ENCODE data around the gene RNF8.
"Not testable (repeated sequence)": the region's sequence is repeated elsewhere in the genome, so short reads cannot be mapped to it uniquely, and the experiment has no call there.

The RNF8 gene

DNA sequence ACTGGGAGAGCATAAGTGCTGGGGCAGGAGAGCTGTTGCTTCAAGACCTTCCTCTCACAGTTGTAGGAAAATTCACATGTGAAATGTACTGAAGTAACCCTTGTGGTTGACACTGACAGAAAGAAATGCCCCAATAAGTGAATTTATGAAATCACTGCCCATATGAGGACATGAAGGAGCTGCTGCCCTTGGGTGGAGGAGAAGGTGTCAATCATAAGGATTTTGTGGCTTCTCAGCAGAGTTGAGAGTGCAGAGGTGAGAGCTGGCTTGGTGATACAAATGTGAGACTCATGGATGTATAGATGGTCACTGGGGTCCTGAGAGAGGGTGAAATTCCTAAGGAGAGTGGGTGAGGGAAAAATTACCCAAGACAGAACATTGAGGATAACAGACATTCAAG is 45.3 kb downstream of the RNF8 start:
- H3K4me1 ChIP-seq (ENCODE audit: low read length), result no peaks in the 10 kb centered on the region
- peaks cover 5% of the 10 kb centered on the region for H3K36me3 ChIP-seq (replicated peaks; ENCODE audit: low read depth, low read length)
- H3K79me2 ChIP-seq (ENCODE audit: low read length), result no peaks in the 10 kb centered on the region
- H3K9ac ChIP-seq (ENCODE audit: low read length), result no peak overlapping the region
- H3K4me3 ChIP-seq (ENCODE audit: low read length), result no peak overlapping the region
- no peak overlapping the region for H3K4me2 ChIP-seq (ENCODE audit: low read length)
- H3K9me3 ChIP-seq (ENCODE audit: insufficient read depth, low read length), result no peaks in the 10 kb centered on the region
- no peaks in the 10 kb centered on the region for H3K27me3 ChIP-seq (ENCODE audit: low read depth, low read length)
- no peaks in the 10 kb centered on the region for H4K20me1 ChIP-seq (ENCODE audit: insufficient read depth, low read length)
- no peak for TF ChIP-seq EZH2phosphoT487 (IDR thresholded peaks at IDR 0.05; ENCODE audit: low read depth)
- TF ChIP-seq, protein P1, sequence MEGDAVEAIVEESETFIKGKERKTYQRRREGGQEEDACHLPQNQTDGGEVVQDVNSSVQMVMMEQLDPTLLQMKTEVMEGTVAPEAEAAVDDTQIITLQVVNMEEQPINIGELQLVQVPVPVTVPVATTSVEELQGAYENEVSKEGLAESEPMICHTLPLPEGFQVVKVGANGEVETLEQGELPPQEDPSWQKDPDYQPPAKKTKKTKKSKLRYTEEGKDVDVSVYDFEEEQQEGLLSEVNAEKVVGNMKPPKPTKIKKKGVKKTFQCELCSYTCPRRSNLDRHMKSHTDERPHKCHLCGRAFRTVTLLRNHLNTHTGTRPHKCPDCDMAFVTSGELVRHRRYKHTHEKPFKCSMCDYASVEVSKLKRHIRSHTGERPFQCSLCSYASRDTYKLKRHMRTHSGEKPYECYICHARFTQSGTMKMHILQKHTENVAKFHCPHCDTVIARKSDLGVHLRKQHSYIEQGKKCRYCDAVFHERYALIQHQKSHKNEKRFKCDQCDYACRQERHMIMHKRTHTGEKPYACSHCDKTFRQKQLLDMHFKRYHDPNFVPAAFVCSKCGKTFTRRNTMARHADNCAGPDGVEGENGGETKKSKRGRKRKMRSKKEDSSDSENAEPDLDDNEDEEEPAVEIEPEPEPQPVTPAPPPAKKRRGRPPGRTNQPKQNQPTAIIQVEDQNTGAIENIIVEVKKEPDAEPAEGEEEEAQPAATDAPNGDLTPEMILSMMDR (IDR thresholded peaks at IDR 0.05; ENCODE audit: low read depth, low read length), result no peak
- H2AFZ ChIP-seq (ENCODE audit: low read depth, low read length), result no peak overlapping the region
- no peak overlapping the region for H3K27ac ChIP-seq (ENCODE audit: low read length)

DNA sequence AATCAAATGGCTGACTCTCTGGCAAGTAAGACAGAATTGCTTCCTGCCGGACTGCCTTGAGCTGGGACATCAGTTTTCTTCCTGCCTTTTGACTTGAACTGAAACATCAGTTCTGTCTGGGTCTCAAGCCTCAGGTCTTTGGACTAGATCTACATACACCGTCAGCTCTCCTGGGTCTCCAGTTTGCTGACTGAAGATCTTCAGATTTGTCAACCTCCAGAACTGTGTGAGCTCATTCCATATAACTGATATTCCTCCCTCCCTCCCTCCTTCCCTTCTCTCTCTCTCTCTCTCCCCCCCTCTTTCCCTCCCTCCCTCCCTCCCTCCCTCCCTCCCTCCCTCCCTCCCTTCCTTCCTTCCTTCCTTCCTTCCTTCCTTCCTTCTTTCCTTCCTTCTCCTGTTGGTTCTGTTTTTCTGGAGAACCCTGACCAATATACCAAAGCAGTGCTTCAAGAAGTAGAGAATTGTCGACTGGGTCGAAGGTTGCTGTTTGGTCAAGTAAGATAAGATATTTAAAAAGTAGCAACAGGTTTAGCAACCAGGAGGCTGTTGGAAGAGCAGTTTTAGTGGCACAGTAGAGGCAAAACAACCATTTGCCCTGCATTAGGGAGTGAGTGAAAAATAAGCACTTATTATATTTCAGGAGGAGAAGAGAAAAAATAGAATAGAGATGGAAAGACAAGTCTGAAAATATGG is 46.2 kb downstream of the RNF8 start:
- H3K79me2 ChIP-seq (ENCODE audit: low read length), result no peaks in the 10 kb centered on the region
- H3K36me3 ChIP-seq (replicated peaks; ENCODE audit: low read depth, low read length), result peaks cover 2% of the 10 kb centered on the region
- H3K27ac ChIP-seq (ENCODE audit: low read length), result no peak overlapping the region
- H3K4me3 ChIP-seq (ENCODE audit: low read length), result no peak overlapping the region
- no peak overlapping the region for H3K9ac ChIP-seq (ENCODE audit: low read length)
- H3K4me2 ChIP-seq (ENCODE audit: low read length), result no peak overlapping the region
- H4K20me1 ChIP-seq (ENCODE audit: insufficient read depth, low read length), result no peaks in the 10 kb centered on the region
- H2AFZ ChIP-seq (ENCODE audit: low read depth, low read length), result no peak overlapping the region
- H3K27me3 ChIP-seq (ENCODE audit: low read depth, low read length), result no peaks in the 10 kb centered on the region
- no peak for TF ChIP-seq EZH2phosphoT487 (IDR thresholded peaks at IDR 0.05; ENCODE audit: low read depth)
- TF ChIP-seq, protein P1 (IDR thresholded peaks at IDR 0.05; ENCODE audit: low read depth, low read length), result no peak
- no peaks in the 10 kb centered on the region for H3K9me3 ChIP-seq (ENCODE audit: insufficient read depth, low read length)
- H3K4me1 ChIP-seq (ENCODE audit: low read length), result no peaks in the 10 kb centered on the region

DNA sequence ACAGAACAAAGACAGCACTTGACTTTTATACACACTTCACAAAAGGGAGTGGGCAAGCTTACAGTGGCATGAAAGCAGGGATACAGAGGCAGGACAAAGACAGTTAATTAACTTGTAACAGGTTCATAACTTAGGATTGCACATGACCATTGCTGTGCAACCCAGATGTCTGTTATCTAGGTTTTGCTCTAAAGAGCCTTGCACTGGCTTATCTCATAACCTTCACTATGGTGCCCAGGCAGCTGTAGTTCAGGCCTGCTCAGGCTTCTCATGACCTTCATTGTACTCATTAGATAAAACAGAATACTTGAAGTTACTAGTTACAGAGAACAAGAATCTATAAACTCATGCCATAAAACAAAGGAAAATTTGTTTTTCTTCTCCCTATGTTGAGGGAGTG is 47.9 kb downstream of the RNF8 start:
- H3K4me2 ChIP-seq (ENCODE audit: low read length); H3K4me1 ChIP-seq (ENCODE audit: low read length); H2AFZ ChIP-seq (ENCODE audit: low read depth, low read length); H4K20me1 ChIP-seq (ENCODE audit: insufficient read depth, low read length); H3K9ac ChIP-seq (ENCODE audit: low read length); H3K27me3 ChIP-seq (ENCODE audit: low read depth, low read length); H3K9me3 ChIP-seq (ENCODE audit: insufficient read depth, low read length); H3K36me3 ChIP-seq (replicated peaks; ENCODE audit: low read depth, low read length); H3K4me3 ChIP-seq (ENCODE audit: low read length); H3K27ac ChIP-seq (ENCODE audit: low read length); H3K79me2 ChIP-seq (ENCODE audit: low read length): not testable (repeated sequence)

DNA sequence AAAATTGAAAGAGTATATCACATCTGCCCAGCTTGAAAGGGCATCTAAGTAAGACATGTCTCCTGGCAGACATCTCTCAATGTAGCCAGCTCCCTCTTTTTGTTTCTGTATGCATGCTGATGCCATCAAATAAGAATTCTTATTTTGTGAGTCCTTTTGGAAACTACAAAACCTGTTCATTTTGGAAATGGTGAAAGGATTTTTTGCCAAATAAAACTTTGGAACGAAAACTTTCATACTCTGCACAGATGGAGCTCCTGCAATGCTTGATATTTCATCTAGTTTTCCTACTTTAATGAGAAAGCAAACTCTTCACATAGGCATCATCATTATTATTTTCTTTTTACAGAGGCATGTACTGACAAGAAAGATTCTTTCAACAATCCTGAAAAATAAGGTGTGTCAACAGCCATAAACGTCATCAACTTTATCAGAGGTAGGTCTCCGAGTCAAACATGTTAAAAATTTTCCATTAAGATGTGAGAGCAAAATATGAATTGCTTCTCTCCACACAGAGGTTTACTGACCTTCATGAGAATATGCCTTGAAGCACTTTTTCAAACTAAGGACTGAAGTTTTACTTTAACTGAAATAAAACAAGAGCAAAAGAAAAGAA is 53.1 kb downstream of the RNF8 start:
- no peak for TF ChIP-seq EZH2phosphoT487 (IDR thresholded peaks at IDR 0.05; ENCODE audit: low read depth)
- TF ChIP-seq, protein P1 (IDR thresholded peaks at IDR 0.05; ENCODE audit: low read depth, low read length), result no peak
- Histone ChIP-seq H3K27me3 (ENCODE audit: low read depth, low read length) (no peaks in the 10 kb centered on the region), H3K79me2 (ENCODE audit: low read length) (no peaks in the 10 kb centered on the region), H3K4me2 (ENCODE audit: low read length) (no peak overlapping the region), H3K9me3 (ENCODE audit: insufficient read depth, low read length) (no peaks in the 10 kb centered on the region), H3K9ac (ENCODE audit: low read length) (no peak overlapping the region), H2AFZ (ENCODE audit: low read depth, low read length) (no peak overlapping the region), H3K27ac (ENCODE audit: low read length) (no peak overlapping the region), H3K36me3 (replicated peaks; ENCODE audit: low read depth, low read length) (no peaks in the 10 kb centered on the region), H3K4me3 (ENCODE audit: low read length) (no peak overlapping the region), H3K4me1 (ENCODE audit: low read length) (no peaks in the 10 kb centered on the region), H4K20me1 (ENCODE audit: insufficient read depth, low read length) (no peaks in the 10 kb centered on the region)

Data from OCI-LY3 (cell line).